ENCODE measurements around the gene MMP25. TPM values are rescaled to one million over a fixed set of nuclear protein-coding genes. Genes with fewer than 3 reads are reported as not detected.

The MMP25 gene
- total and polyA plus RNA-seq, 9 of the 15 experiments (the other 6 are each of a cell fraction or from before 2014, with no cell fraction given), result 0.03 to 0.04 TPM; not detected in 7

- Histone ChIP-seq H3K4me2 (ENCODE audit: insufficient read depth, low read length) (peak overlapping the region; percentile 7; the same call in 1 of the 2 replicates), H3K36me3 (ENCODE audit: control insufficient read depth, insufficient read depth, low read length) (no peaks in the 10 kb centered on the region), H3K27me3 (ENCODE audit: control insufficient read depth in 2 of 2, insufficient read depth in 2 of 2, low read length in 2 of 2) (peaks cover 2 to 15% of the 10 kb centered on the region in 2 experiments; a peak in 3 of 5 replicates), H4K20me1 (replicated peaks; ENCODE audit: control insufficient read depth, insufficient read depth, low read length) (no peaks in the 10 kb centered on the region), H3K4me3 (no peak overlapping the region), H3K9ac (ENCODE audit: insufficient read depth in 1 of 2, low read depth in 2 of 2, low read length in 2 of 2) (peak overlapping the region in 1 of 2 experiments; percentile 84; a peak in 2 of 4 replicates), H3K9me1 (ENCODE audit: control insufficient read depth, insufficient read depth, low read length) (no peaks in the 10 kb centered on the region), H3K9me3 (replicated peaks; ENCODE audit: control insufficient read depth, insufficient read depth, low read depth, low read length) (no peaks in the 10 kb centered on the region), H3K79me2 (ENCODE audit: control insufficient read depth, insufficient read depth, low read length) (no peaks in the 10 kb centered on the region), H2AFZ (ENCODE audit: low read depth, low read length) (peak overlapping the region; percentile 82), H3K27ac (ENCODE audit: extremely low read depth, low read depth, low read length) (no peak overlapping the region), H3K4me1 (replicated peaks in 1 of 2; ENCODE audit: control insufficient read depth in 2 of 2, insufficient read depth in 2 of 2, low read length in 2 of 2) (peaks cover 19 to 54% of the 10 kb centered on the region in 2 experiments)
- 47% methylated on average over 11 of the region's 14 CpGs for WGBS (ENCODE audit: insufficient coverage, low coverage, missing lambda C conversion rate)
- DNase-seq (ENCODE audit: extremely low read depth in 1 of 4, low spot score in 3 of 4) (peak in 1 of 4 experiments; percentile 12), ATAC-seq (no peak; the same call in 2 of the 3 replicates), FAIRE-seq (no peak)
- POLR2A ChIA-PET, result interaction anchor here (0.7 to 1.0 kb wide), 2 partner anchors 14 to 43 kb away, joined by 3 to 4 read pairs; no protein-coding TSS in a partner anchor
- in situ Hi-C loops (cut with MboI), result no loop called here
- intact Hi-C loops (cut with micrococcal nuclease), result loop anchor here (1.0 kb wide), 1 partner anchor 27 kb away; no protein-coding TSS in a partner anchor
- BruUV-seq (replicated peaks), result no TSS peak
- no peak for TF ChIP-seq ZNF212 (CRISPR knock-in tag; IDR thresholded peaks at IDR 0.05)
- 0 out of 2 replicates have a peak, but pooled peaks have one; percentile 33 for TF ChIP-seq ZNF589 (CRISPR knock-in tag; IDR thresholded peaks at IDR 0.05; ENCODE audit: low read depth)
- 0 out of 2 replicates have a peak, but pooled peaks have one; percentile 10 for TF ChIP-seq SPI1 (IDR thresholded peaks at IDR 0.05; ENCODE audit: borderline replicate concordance, low read depth, low read length)
- TF ChIP-seq JUND (IDR thresholded peaks at IDR 0.05; ENCODE audit: borderline replicate concordance, low read depth, low read length), result no peak
- no peak for TF ChIP-seq JUND (tag; IDR thresholded peaks at IDR 0.05; ENCODE audit: borderline replicate concordance, low read depth, low read length)
- 0 out of 2 replicates have a peak, but pooled peaks have one; percentile 48 for TF ChIP-seq ZNF609 (CRISPR knock-in tag; IDR thresholded peaks at IDR 0.05; ENCODE audit: borderline replicate concordance)
- CTCF ChIA-PET (ENCODE audit: low intra/inter-chr PET ratio), result no interaction called here
Observed at GRCh38 chr16:3086596-3087242, 40.4 kb downstream of the MMP25 start.

Measured in K562 (cell line).